K562 (cell line): ENCODE measurements around the gene NODAL. TPM values are rescaled to one million over a fixed set of nuclear protein-coding genes. Genes with fewer than 3 reads are reported as not detected.

Source experiments
- ATAC-seq: fragments of 200-7000 bp; cut with Tn5 transposase; 3 replicates; pipeline ENCODE4 v1.9.1; 2020; ENCODE audit warnings: moderate library complexity
- BruUV-seq: library from RNA; stranded (reverse); fragments of 400-500 nt; replicated peaks from 2 replicates; lab custom pipeline; 2021; lab: Mats Ljungman, UMichigan
- CTCF ChIA-PET: fragments of 300-600 bp; formaldehyde crosslinking; extraction: SDS; loops from one replicate; lab custom pipeline; 2021; ENCODE audit warnings: low intra/inter-chr PET ratio; lab: Yijun Ruan, JAX
- POLR2A ChIA-PET: fragments of 300-600, 350-650 bp; sonication (Branson Sonifier 250); formaldehyde crosslinking; extraction: SDS; loops from one replicate; lab custom pipeline; 2021; ENCODE audit warnings: antibody characterized with exemption, inconsistent platforms; lab: Yijun Ruan, JAX
- DNase-seq, 4 experiments: peaks; one replicate each; pipeline versions ENCODE4 v3.0.0 to v3.0.0-alpha.2; 2011 to 2018; ENCODE audit warnings: low spot score in 3 of 4, mixed read lengths in 3 of 4; ENCODE audit errors: extremely low read depth in 1 of 4
- FAIRE-seq: peaks from 2 replicates; lab custom pipeline; 2011; peaks lifted over from hg19 to GRCh38; lab: Jason Lieb, UNC
- H2AFZ ChIP-seq: 2 replicates; pipeline ENCODE4 v1.6.0; 2011; ENCODE audit warnings: low read depth, low read length, control low read depth, inconsistent platforms
- H3K27ac ChIP-seq: fragments of 200-600 bp; 3 replicates; pipeline ENCODE4 v1.8.0; 2011; ENCODE audit warnings: low read depth, mild to moderate bottlenecking, control low read depth, inconsistent platforms, low read length, moderate library complexity, mixed read lengths; ENCODE audit errors: extremely low read depth
- H3K27me3 ChIP-seq, 2 experiments: fragments of 300-600 bp in 1 of 2; 2 replicates in 1 of 2; 3 replicates in 1 of 2; pipeline versions ENCODE4 v1.6.0 to v1.8.0; 2011; ENCODE audit warnings: inconsistent platforms in 2 of 2, low read length in 2 of 2, mild to moderate bottlenecking in 1 of 2, mixed read lengths in 1 of 2, moderate library complexity in 1 of 2; ENCODE audit not compliant: control insufficient read depth in 2 of 2, insufficient read depth in 2 of 2
- H3K36me3 ChIP-seq: fragments of 300-600 bp; 3 replicates; pipeline ENCODE4 v1.8.0; 2011; ENCODE audit warnings: mild to moderate bottlenecking, low read length, inconsistent platforms; ENCODE audit not compliant: control insufficient read depth, insufficient read depth
- H3K4me1 ChIP-seq, 2 experiments: fragments of 200-600 bp in 1 of 2; replicated peaks in 1 of 2; 2 replicates in 1 of 2; 3 replicates in 1 of 2; pipeline versions ENCODE4 v1.5.1 to v1.8.0; 2011; ENCODE audit warnings: inconsistent platforms in 2 of 2, low read length in 2 of 2, mild to moderate bottlenecking in 1 of 2, mixed read lengths in 1 of 2, moderate library complexity in 1 of 2; ENCODE audit not compliant: control insufficient read depth in 2 of 2, insufficient read depth in 2 of 2
- H3K4me2 ChIP-seq: 2 replicates; pipeline ENCODE4 v1.6.1; 2011; ENCODE audit warnings: low read length, control low read depth, inconsistent platforms, mixed read lengths; ENCODE audit not compliant: insufficient read depth
- H3K4me3 ChIP-seq: fragments of 200-600 bp; sonication (generic), shearing (Covaris generic); 2 replicates; pipeline ENCODE4 v1.5.1; 2016; ENCODE audit warnings: control low read depth, inconsistent platforms
- H3K79me2 ChIP-seq: fragments of 200-600 bp; 3 replicates; pipeline ENCODE4 v1.8.0; 2011; ENCODE audit warnings: low read length, inconsistent platforms; ENCODE audit not compliant: control insufficient read depth, insufficient read depth
- H3K9ac ChIP-seq, 2 experiments: 2 replicates each; pipeline versions ENCODE4 v1.6.0 to v1.6.1; 2011; ENCODE audit warnings: low read depth in 2 of 2, low read length in 2 of 2, control low read depth in 1 of 2, inconsistent platforms in 1 of 2, mild to moderate bottlenecking in 1 of 2, mixed read lengths in 1 of 2; ENCODE audit not compliant: insufficient read depth in 1 of 2
- H3K9me1 ChIP-seq: one replicate; pipeline ENCODE4 v1.6.0; 2011; ENCODE audit warnings: inconsistent platforms, mild to moderate bottlenecking, low read length, moderate library complexity; ENCODE audit not compliant: control insufficient read depth, insufficient read depth
- H3K9me3 ChIP-seq: replicated peaks from 2 replicates; pipeline ENCODE4 v1.5.1; 2011; ENCODE audit warnings: low read depth, low read length, inconsistent platforms; ENCODE audit not compliant: control insufficient read depth, insufficient read depth
- H4K20me1 ChIP-seq: replicated peaks from 2 replicates; pipeline ENCODE4 v1.6.1; 2011; ENCODE audit warnings: low read length, inconsistent platforms, mixed read lengths; ENCODE audit not compliant: control insufficient read depth, insufficient read depth
- FOXA3 ChIP-seq, 2 experiments: fragments of 450-650 bp in 1 of 2; sonication (generic) in 1 of 2; formaldehyde crosslinking; IDR thresholded peaks in 1 of 2; conservative IDR thresholded peaks in 1 of 2; 2 replicates each; pipeline versions ENCODE4 v1.4.0 to v1.8.0; 2020 to 2022; ENCODE audit warnings: mild to moderate bottlenecking in 2 of 2, missing genetic modification reagents in 1 of 2
- MLLT1 ChIP-seq, 2 experiments: fragments of 450-650 bp; IDR thresholded peaks; 2 replicates each; pipeline ENCODE4 v1.6.1; 2016
- TFAM ChIP-seq: fragments of 250-450 bp; sonication (Bioruptor Pico); conservative IDR thresholded peaks from 2 replicates; pipeline ENCODE4 v1.5.0; 2021; ENCODE audit warnings: mild to moderate bottlenecking, moderate library complexity
- TSC22D4 ChIP-seq: fragments of 450-650 bp; IDR thresholded peaks from 2 replicates; pipeline ENCODE4 v1.6.1; 2016; ENCODE audit warnings: missing genetic modification characterization, missing biosample characterization, control low read depth
- WGBS: fragments of 100-300 bp; shearing (Covaris generic); methylation state at CpG from one replicate; pipeline ENCODE4 v1.1.6; 2016; ENCODE audit warnings: low coverage, mixed read lengths; ENCODE audit not compliant: insufficient coverage; ENCODE audit errors: missing lambda C conversion rate; 5-methylcytosine and 5-hydroxymethylcytosine counted together
- in situ Hi-C: fragments of 300-500 bp; cut with MboI; formaldehyde crosslinking; loops from 4 replicates; pipeline ENCODE4 v1.15.0; 2018; ENCODE audit warnings: inconsistent platforms, mixed read lengths
- intact Hi-C: fragments of 100-400 bp; cut with micrococcal nuclease; formaldehyde crosslinking; loops from 2 replicates; pipeline ENCODE4 v1.14.2; 2022
- polyA plus RNA-seq, 8 experiments: library from polyadenylated mRNA; depleted of rRNA in 4 of 8; stranded (reverse) in 5 of 8; unstranded in 3 of 8; fragments of >200 nt; fragmentation: Nextera tagmentation in 2 of 8; fragmentation: Illumina TruSeq in 1 of 8; extraction: Ambion mirVana in 2 of 8; extraction: Trizol in 1 of 8; gene quantifications; 2 replicates each; pipeline versions ENCODE4 v1.2.1 to v1.2.3, GENCODE V29; 2011 to 2014; ENCODE audit warnings: inconsistent platforms in 1 of 8, missing spikeins in 1 of 8
- total RNA-seq, 7 experiments: library from RNA; depleted of rRNA in 6 of 7; stranded (reverse); fragments of >200 nt in 6 of 7; fragmentation: Illumina TruSeq in 2 of 7; extraction: Trizol in 2 of 7; gene quantifications; 2 replicates each; pipeline versions ENCODE4 v1.2.1 to v1.2.3, GENCODE V29; 2011 to 2021; ENCODE audit warnings: low replicate concordance in 1 of 7
- TF ChIP-seq, protein P1 (sequence below), 3 experiments: IDR thresholded peaks in 2 of 3; conservative IDR thresholded peaks in 1 of 3; 2 replicates each; pipeline ENCODE4 v1.5.1; 2011 to 2012; ENCODE audit warnings: low read length in 3 of 3, mild to moderate bottlenecking in 3 of 3, control low read depth in 2 of 3, improper control_type of control experiment in 1 of 3, inconsistent platforms in 1 of 3, low read depth in 1 of 3, mixed read lengths in 1 of 3, moderate library complexity in 1 of 3; ENCODE audit not compliant: insufficient read depth in 2 of 3

Gene NODAL
- total and polyA plus RNA-seq, 9 of the 15 experiments (the other 6 are each of a cell fraction or from before 2014, with no cell fraction given) = not detected

GRCh38 chr10:70480239-70480861, 38.9 kb upstream of the NODAL start:
- Histone ChIP-seq H4K20me1 (peaks cover 29% of the 10 kb centered on the region), H3K79me2 (no peaks in the 10 kb centered on the region), H3K36me3 (no peaks in the 10 kb centered on the region), H3K4me3 (no peak overlapping the region), H3K4me1 (peaks cover 0 to 18% of the 10 kb centered on the region in 2 experiments; a peak in 4 of 5 replicates), H3K27ac (no peak overlapping the region), H3K4me2 (no peak overlapping the region), H3K9ac (no peak overlapping the region), H3K9me3 (no peaks in the 10 kb centered on the region), H3K9me1 (no peaks in the 10 kb centered on the region), H2AFZ (no peak overlapping the region), H3K27me3 (peaks cover 62 to 83% of the 10 kb centered on the region in 2 experiments)
- TF ChIP-seq, protein P1, sequence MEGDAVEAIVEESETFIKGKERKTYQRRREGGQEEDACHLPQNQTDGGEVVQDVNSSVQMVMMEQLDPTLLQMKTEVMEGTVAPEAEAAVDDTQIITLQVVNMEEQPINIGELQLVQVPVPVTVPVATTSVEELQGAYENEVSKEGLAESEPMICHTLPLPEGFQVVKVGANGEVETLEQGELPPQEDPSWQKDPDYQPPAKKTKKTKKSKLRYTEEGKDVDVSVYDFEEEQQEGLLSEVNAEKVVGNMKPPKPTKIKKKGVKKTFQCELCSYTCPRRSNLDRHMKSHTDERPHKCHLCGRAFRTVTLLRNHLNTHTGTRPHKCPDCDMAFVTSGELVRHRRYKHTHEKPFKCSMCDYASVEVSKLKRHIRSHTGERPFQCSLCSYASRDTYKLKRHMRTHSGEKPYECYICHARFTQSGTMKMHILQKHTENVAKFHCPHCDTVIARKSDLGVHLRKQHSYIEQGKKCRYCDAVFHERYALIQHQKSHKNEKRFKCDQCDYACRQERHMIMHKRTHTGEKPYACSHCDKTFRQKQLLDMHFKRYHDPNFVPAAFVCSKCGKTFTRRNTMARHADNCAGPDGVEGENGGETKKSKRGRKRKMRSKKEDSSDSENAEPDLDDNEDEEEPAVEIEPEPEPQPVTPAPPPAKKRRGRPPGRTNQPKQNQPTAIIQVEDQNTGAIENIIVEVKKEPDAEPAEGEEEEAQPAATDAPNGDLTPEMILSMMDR (IDR thresholded peaks at IDR 0.05 in 2 of 3, conservative IDR thresholded peaks at IDR 0.05 in 1 of 3; ENCODE audit: insufficient read depth in 2 of 3, low read depth in 1 of 3, low read length in 3 of 3) = no peak
- no peak for TF ChIP-seq TFAM (CRISPR knock-in tag)
- no peak for TF ChIP-seq FOXA3 (CRISPR knock-in tag; conservative IDR thresholded peaks at IDR 0.05 in 1 of 2, IDR thresholded peaks at IDR 0.05 in 1 of 2)
- no peak for TF ChIP-seq TSC22D4 (tag)
- no peak for TF ChIP-seq MLLT1 (IDR thresholded peaks at IDR 0.05)
- no peak for DNase-seq
- CTCF ChIA-PET = no interaction called here
- in situ Hi-C loops (no loop called here), intact Hi-C loops (no loop called here)
- no peak for ATAC-seq
- BruUV-seq = no TSS peak
- FAIRE-seq = no peak
- POLR2A ChIA-PET = no interaction called here
- 0% methylated on average over 9 of the region's 9 CpGs for WGBS
